ENCODE data around the gene COG1. TPM values are rescaled to one million over a fixed set of nuclear protein-coding genes. Genes with fewer than 3 reads are reported as not detected.

Gene COG1
- total and polyA plus RNA-seq, 10 donors = 8.9 to 48.8 (median 32.2) TPM

DNA sequence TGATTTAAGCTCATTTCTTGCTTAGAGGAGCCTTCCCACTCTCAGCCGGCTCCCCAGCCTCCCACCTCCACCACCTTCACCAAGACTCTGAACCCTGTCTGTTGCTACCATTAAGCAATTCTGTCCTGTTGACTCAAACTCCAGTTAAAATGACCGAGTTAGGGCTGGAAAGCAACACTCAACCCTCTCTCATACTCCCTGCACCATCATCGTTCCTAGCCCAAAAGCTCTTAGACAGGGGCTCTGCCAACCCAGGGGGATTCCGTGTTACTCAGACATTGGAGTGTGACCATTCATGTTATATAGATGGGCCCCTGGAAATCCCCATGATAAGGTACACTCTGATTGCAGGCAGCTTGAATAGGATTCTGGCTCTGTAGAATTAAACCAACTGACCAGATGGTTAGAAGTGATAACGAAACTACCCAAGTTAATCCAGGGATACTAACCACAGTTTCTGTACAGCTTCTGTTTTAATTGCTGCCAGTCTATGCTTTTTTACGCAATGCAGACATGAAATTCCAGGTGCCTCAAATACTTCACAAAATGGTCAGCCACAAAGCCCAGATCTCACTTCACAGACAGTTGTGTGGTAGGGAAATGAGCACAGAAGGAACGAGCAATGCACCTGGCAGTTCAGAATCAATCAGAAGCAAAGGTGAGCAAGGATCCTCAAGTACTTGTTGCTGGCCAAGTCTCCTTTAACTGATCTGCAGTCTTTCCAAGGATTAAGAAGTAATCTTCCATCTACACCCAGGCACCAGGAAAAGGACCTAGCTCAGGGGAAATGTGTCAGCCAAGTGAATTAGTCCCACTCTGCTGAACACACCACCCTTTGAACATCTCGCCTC, 25.9 kb upstream of the COG1 start:
- Histone ChIP-seq H3K27ac (peak overlapping the region in 7 of 8 donors; percentile 9 to 80 (median 70)), H3K36me3 (peaks cover 0 to 4% (median 0%) of the 10 kb centered on the region in 6 donors), H3K27me3 (replicated peaks in 1 of 7) (peaks cover 0 to 80% (median 45%) of the 10 kb centered on the region in 7 donors), H3K9me3 (no peaks in the 10 kb centered on the region), H3K4me3 (peak overlapping the region; percentile 37 to 68 (median 44)), H3K4me1 (peaks cover 10 to 52% (median 30%) of the 10 kb centered on the region in 6 donors)
- WGBS, 5 donors = 21 to 49% (median 37%) methylated on average over 8 of the region's 8 CpGs
- intact Hi-C loops (cut with DNase I; ENCODE audit: low total_unique reads) = no loop called here
- DNase-seq = no peak
- TF ChIP-seq POLR2AphosphoS5 (IDR thresholded peaks at IDR 0.05) (no peak), CTCF (IDR thresholded peaks at IDR 0.05 in 8 of 11, conservative IDR thresholded peaks at IDR 0.05 in 3 of 11) (no peak), POLR2A (IDR thresholded peaks at IDR 0.05) (no peak)

- TF ChIP-seq POLR2AphosphoS5 (IDR thresholded peaks at IDR 0.05) = peak in 1 of 3 donors; percentile 73
- no peak for TF ChIP-seq CTCF (IDR thresholded peaks at IDR 0.05 in 8 of 11, conservative IDR thresholded peaks at IDR 0.05 in 3 of 11)
- no peak for DNase-seq
- intact Hi-C loops (cut with DNase I; ENCODE audit: low total_unique reads) = no loop called here
- H3K4me1 ChIP-seq = peaks cover 10 to 45% (median 30%) of the 10 kb centered on the region in 6 donors
- no peak overlapping the region for H3K4me3 ChIP-seq
- 75 to 83% (median 81%) methylated on average over 6 of the region's 6 CpGs for WGBS, 5 donors
- peaks cover 0 to 63% (median 37%) of the 10 kb centered on the region in 7 donors for H3K27me3 ChIP-seq (replicated peaks in 1 of 7)
- H3K27ac ChIP-seq = peak overlapping the region in 7 of 8 donors; percentile 3 to 80 (median 70)
- no peaks in the 10 kb centered on the region for H3K9me3 ChIP-seq
- peaks cover 0 to 4% (median 0%) of the 10 kb centered on the region in 6 donors for H3K36me3 ChIP-seq
These were observed 24.2 kb upstream of the COG1 start for GRCh38 chr17:73168667-73169066.

DNA sequence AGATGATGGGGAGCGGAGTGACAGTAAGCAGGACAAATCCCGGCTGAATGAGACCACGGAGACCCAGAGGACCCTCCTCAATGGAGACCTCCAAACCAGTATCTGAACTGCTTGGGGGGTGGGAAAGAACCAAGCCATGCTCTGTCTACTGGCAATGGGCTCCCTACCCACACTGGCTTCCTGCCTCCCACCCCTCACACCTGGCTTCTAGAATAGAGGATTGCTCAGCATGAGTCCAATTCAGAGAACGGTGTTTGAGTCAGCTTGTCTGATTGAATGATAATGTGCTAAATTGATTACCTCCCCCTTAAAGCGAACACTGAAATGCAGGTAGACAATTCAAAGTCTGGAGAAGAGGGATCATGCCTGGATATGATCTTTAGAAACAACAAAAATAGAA, 22.5 kb upstream of the COG1 start:
- DNase-seq = no peak
- Histone ChIP-seq H3K4me3 (no peak overlapping the region), H3K27me3 (replicated peaks in 1 of 7) (peaks cover 0 to 46% (median 24%) of the 10 kb centered on the region in 7 donors), H3K36me3 (peaks cover 0 to 4% (median 0%) of the 10 kb centered on the region in 6 donors), H3K27ac (peak overlapping the region in 4 of 8 donors; percentile 54 to 74 (median 70)), H3K9me3 (no peaks in the 10 kb centered on the region), H3K4me1 (peaks cover 5 to 29% (median 18%) of the 10 kb centered on the region in 6 donors)
- intact Hi-C loops (cut with DNase I; ENCODE audit: low total_unique reads) = no loop called here
- no peak for TF ChIP-seq POLR2AphosphoS5 (IDR thresholded peaks at IDR 0.05)
- no peak for TF ChIP-seq CTCF (IDR thresholded peaks at IDR 0.05 in 8 of 11, conservative IDR thresholded peaks at IDR 0.05 in 3 of 11)
- TF ChIP-seq POLR2A (IDR thresholded peaks at IDR 0.05) = no peak
- WGBS, 5 donors = 87 to 93% (median 91%) methylated on average over 5 of the region's 5 CpGs

DNA sequence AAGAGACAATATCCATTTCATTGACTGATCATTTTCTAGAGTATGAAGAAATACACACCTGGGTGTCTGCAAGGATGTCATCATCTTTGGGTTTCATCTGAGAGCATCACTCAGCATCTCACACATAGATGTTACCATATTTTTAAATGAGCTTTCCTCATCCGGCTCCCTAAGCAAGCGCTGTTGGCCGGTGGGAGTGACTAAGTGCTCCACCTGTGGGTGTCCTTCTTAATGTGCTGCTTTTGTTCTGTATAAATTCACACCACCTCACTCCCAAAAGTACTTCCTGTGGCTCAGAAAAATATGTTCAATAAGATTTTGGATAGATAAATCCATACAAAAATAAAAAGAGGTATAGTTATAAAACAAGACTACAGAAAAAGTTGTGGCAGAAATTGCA, 20.6 kb upstream of the COG1 start:
- DNase-seq = no peak
- Histone ChIP-seq H3K27me3 (replicated peaks in 1 of 7) (peaks cover 0 to 27% (median 4%) of the 10 kb centered on the region in 7 donors), H3K9me3 (no peaks in the 10 kb centered on the region), H3K36me3 (peaks cover 0 to 4% (median 0%) of the 10 kb centered on the region in 6 donors), H3K4me3 (no peak overlapping the region), H3K27ac (no peak overlapping the region), H3K4me1 (peaks cover 0 to 9% (median 0%) of the 10 kb centered on the region in 6 donors)
- intact Hi-C loops (cut with DNase I; ENCODE audit: low total_unique reads) = no loop called here
- no peak for TF ChIP-seq POLR2AphosphoS5 (IDR thresholded peaks at IDR 0.05)
- no peak for TF ChIP-seq CTCF (IDR thresholded peaks at IDR 0.05 in 8 of 11, conservative IDR thresholded peaks at IDR 0.05 in 3 of 11)
- no peak for TF ChIP-seq POLR2A (IDR thresholded peaks at IDR 0.05)
- 71 to 91% (median 88%) methylated on average over 3 of the region's 3 CpGs for WGBS, 5 donors
